SK-N-SH treated with all-trans-retinoic acid at 6 μM for 48 hours (cell line): ENCODE results near the gene SPACA9.

Experiments
- ATAC-seq: fragments of 200-7000 bp; cut with Tn5 transposase; 3 replicates; pipeline ENCODE4 v1.9.1; 2020; ENCODE audit warnings: mild to moderate bottlenecking, moderate library complexity
- ARNTL ChIP-seq: fragments of 450-650 bp; formaldehyde crosslinking; IDR thresholded peaks from 2 replicates; pipeline ENCODE4 v1.5.0; 2020; ENCODE audit warnings: low read depth, mild to moderate bottlenecking, moderate library complexity, borderline replicate concordance
- BACH2 ChIP-seq: fragments of 250-450 bp; sonication (Bioruptor Pico); IDR thresholded peaks from 2 replicates; pipeline ENCODE4 v1.9.0; 2021; ENCODE audit warnings: mild to moderate bottlenecking, borderline replicate concordance
- CREB5 ChIP-seq: fragments of 250-450 bp; sonication (Bioruptor Pico); IDR thresholded peaks from 2 replicates; pipeline ENCODE4 v1.5.1; 2020; ENCODE audit warnings: low read depth, mild to moderate bottlenecking, moderate library complexity
- CSDC2 ChIP-seq: fragments of 250-450 bp; sonication (Bioruptor Pico); IDR thresholded peaks from 2 replicates; pipeline ENCODE4 v1.5.0; 2020; ENCODE audit warnings: mild to moderate bottlenecking, moderate library complexity
- CSRNP3 ChIP-seq: fragments of 250-450 bp; sonication (Bioruptor Pico); IDR thresholded peaks from 2 replicates; pipeline ENCODE4 v1.5.1; 2021; ENCODE audit warnings: mild to moderate bottlenecking, moderate library complexity
- GLIS3 ChIP-seq: fragments of 250-450 bp; sonication (Bioruptor Pico); IDR thresholded peaks from 2 replicates; pipeline ENCODE4 v1.5.0; 2020; ENCODE audit warnings: mild to moderate bottlenecking, moderate library complexity
- ISL1 ChIP-seq: fragments of 250-450 bp; sonication (Bioruptor Pico); IDR thresholded peaks from 2 replicates; pipeline ENCODE4 v2.1.2; 2022; ENCODE audit warnings: mild to moderate bottlenecking, moderate library complexity
- OSR1 ChIP-seq: fragments of 250-450 bp; sonication (Bioruptor Pico); IDR thresholded peaks from 2 replicates; pipeline ENCODE4 v1.8.0; 2022; ENCODE audit warnings: moderate library complexity, mild to moderate bottlenecking, inconsistent platforms
- POU6F1 ChIP-seq: fragments of 250-450 bp; sonication (Bioruptor Pico); IDR thresholded peaks from 2 replicates; pipeline ENCODE4 v1.8.0; 2021; ENCODE audit warnings: low read depth, mild to moderate bottlenecking, moderate library complexity, borderline replicate concordance
- PPARA ChIP-seq: fragments of 250-450 bp; sonication (Bioruptor Pico); IDR thresholded peaks from 2 replicates; pipeline ENCODE4 v1.5.0; 2020; ENCODE audit warnings: mild to moderate bottlenecking, borderline replicate concordance
- RARB ChIP-seq: fragments of 250-450 bp; sonication (Bioruptor Pico); IDR thresholded peaks from 2 replicates; pipeline ENCODE4 v1.8.0; 2021; ENCODE audit warnings: mild to moderate bottlenecking, moderate library complexity
- TCF4 ChIP-seq: fragments of 250-450 bp; sonication (Bioruptor Pico); IDR thresholded peaks from 2 replicates; pipeline ENCODE4 v1.8.0; 2021; ENCODE audit warnings: mild to moderate bottlenecking, moderate library complexity, borderline replicate concordance
- TOX ChIP-seq: fragments of 250-450 bp; sonication (Bioruptor Pico); IDR thresholded peaks from 2 replicates; pipeline ENCODE4 v1.8.0; 2021; ENCODE audit warnings: mild to moderate bottlenecking, moderate library complexity, borderline replicate concordance
- ZC3H10 ChIP-seq: fragments of 250-450 bp; sonication (Bioruptor Pico); IDR thresholded peaks from 2 replicates; pipeline ENCODE4 v1.5.1; 2021; ENCODE audit warnings: mild to moderate bottlenecking, moderate library complexity
- ZFP3 ChIP-seq: fragments of 250-450 bp; sonication (Bioruptor Pico); IDR thresholded peaks from 2 replicates; pipeline ENCODE4 v1.5.0; 2020; ENCODE audit warnings: mild to moderate bottlenecking, moderate library complexity
- ZFP30 ChIP-seq: fragments of 450-650 bp; formaldehyde crosslinking; IDR thresholded peaks from 2 replicates; pipeline ENCODE4 v1.5.0; 2022; ENCODE audit warnings: mild to moderate bottlenecking, moderate library complexity
- ZNF565 ChIP-seq: fragments of 450-650 bp; formaldehyde crosslinking; conservative IDR thresholded peaks from 2 replicates; pipeline ENCODE4 v1.5.0; 2020; ENCODE audit warnings: low read depth, mild to moderate bottlenecking, moderate library complexity
- ZNF70 ChIP-seq: fragments of 450-650 bp; formaldehyde crosslinking; IDR thresholded peaks from 2 replicates; pipeline ENCODE4 v1.5.0; 2020; ENCODE audit warnings: mild to moderate bottlenecking, moderate library complexity
- ZNF8 ChIP-seq: fragments of 450-650 bp; formaldehyde crosslinking; IDR thresholded peaks from 2 replicates; pipeline ENCODE4 v1.5.0; 2020; ENCODE audit warnings: mild to moderate bottlenecking, moderate library complexity
- TF ChIP-seq, protein P1 (sequence below): fragments of 250-450 bp; sonication (Bioruptor Pico); IDR thresholded peaks from 2 replicates; pipeline ENCODE4 v1.8.0; 2020; ENCODE audit warnings: mild to moderate bottlenecking, moderate library complexity, borderline replicate concordance
- TF ChIP-seq, protein P2 (sequence below): fragments of 250-450 bp; sonication (Bioruptor Pico); IDR thresholded peaks from 2 replicates; pipeline ENCODE4 v1.5.0; 2020; ENCODE audit warnings: mild to moderate bottlenecking, moderate library complexity

The SPACA9 gene

DNA sequence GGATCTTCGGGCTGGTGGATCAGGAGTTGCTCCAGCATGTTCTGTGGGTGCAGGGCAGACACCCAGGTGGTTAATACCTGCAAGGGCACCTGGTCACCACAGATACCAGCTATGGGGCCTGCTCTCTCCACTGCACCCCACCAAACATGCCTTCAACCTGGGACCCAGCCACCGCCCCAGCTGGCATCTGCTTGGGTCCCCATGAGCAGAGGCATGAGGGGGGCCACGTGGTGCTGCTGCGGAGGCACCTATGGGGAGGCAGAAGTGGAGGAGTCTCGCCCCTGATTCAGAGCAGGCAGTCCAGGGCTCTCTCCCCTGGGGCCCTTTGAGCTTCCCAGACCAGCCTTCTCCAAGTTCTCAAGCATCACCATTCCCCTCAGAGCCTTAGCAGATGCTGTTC is 3.5 kb upstream of the SPACA9 start:
- TF ChIP-seq ISL1 (CRISPR knock-in tag) (no peak), RARB (CRISPR knock-in tag) (no peak), OSR1 (CRISPR knock-in tag) (no peak), PPARA (CRISPR knock-in tag) (no peak), GLIS3 (CRISPR knock-in tag) (no peak), CREB5 (CRISPR knock-in tag) (no peak), POU6F1 (CRISPR knock-in tag) (no peak), ZNF70 (CRISPR knock-in tag) (no peak), ZNF565 (CRISPR knock-in tag) (no peak), ZC3H10 (CRISPR knock-in tag) (no peak), ZFP3 (CRISPR knock-in tag) (no peak), TOX (CRISPR knock-in tag) (no peak), ARNTL (CRISPR knock-in tag) (no peak)
- TF ChIP-seq, protein P1, sequence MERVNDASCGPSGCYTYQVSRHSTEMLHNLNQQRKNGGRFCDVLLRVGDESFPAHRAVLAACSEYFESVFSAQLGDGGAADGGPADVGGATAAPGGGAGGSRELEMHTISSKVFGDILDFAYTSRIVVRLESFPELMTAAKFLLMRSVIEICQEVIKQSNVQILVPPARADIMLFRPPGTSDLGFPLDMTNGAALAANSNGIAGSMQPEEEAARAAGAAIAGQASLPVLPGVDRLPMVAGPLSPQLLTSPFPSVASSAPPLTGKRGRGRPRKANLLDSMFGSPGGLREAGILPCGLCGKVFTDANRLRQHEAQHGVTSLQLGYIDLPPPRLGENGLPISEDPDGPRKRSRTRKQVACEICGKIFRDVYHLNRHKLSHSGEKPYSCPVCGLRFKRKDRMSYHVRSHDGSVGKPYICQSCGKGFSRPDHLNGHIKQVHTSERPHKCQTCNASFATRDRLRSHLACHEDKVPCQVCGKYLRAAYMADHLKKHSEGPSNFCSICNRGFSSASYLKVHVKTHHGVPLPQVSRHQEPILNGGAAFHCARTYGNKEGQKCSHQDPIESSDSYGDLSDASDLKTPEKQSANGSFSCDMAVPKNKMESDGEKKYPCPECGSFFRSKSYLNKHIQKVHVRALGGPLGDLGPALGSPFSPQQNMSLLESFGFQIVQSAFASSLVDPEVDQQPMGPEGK (CRISPR knock-in tag), result no peak
- no peak for ATAC-seq

DNA sequence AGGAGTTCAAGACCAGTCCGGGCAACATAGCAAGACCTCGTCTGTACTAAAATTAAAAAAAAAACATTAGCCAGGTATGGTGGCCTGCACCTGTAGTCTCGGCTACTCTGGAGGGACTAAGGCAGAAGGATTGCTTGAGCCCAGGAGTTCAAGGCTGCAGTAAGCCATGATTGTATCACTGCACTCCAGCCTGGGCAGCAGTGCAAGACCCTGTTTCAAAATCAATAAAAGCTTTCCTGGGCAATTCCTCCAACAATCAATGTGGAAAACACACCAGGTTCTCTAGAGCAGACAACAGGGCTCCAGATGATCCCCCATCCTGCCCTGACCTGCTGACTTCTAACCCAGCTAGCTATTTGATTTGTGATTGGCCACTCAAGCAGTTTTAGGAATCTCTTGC is 1.8 kb upstream of the SPACA9 start:
- no peak for ATAC-seq
- TF ChIP-seq, protein P1 (CRISPR knock-in tag), result no peak
- TF ChIP-seq TCF4 (CRISPR knock-in tag) (no peak), BACH2 (CRISPR knock-in tag) (no peak), CSDC2 (CRISPR knock-in tag) (no peak), ARNTL (CRISPR knock-in tag) (no peak), CREB5 (CRISPR knock-in tag) (no peak), ZC3H10 (CRISPR knock-in tag) (no peak), TOX (CRISPR knock-in tag) (no peak), ZFP30 (CRISPR knock-in tag) (no peak), POU6F1 (CRISPR knock-in tag) (no peak), PPARA (CRISPR knock-in tag) (no peak), ZNF8 (no peak), ZFP3 (CRISPR knock-in tag) (no peak), CSRNP3 (CRISPR knock-in tag) (no peak), ISL1 (CRISPR knock-in tag) (no peak)
- TF ChIP-seq, protein P2, sequence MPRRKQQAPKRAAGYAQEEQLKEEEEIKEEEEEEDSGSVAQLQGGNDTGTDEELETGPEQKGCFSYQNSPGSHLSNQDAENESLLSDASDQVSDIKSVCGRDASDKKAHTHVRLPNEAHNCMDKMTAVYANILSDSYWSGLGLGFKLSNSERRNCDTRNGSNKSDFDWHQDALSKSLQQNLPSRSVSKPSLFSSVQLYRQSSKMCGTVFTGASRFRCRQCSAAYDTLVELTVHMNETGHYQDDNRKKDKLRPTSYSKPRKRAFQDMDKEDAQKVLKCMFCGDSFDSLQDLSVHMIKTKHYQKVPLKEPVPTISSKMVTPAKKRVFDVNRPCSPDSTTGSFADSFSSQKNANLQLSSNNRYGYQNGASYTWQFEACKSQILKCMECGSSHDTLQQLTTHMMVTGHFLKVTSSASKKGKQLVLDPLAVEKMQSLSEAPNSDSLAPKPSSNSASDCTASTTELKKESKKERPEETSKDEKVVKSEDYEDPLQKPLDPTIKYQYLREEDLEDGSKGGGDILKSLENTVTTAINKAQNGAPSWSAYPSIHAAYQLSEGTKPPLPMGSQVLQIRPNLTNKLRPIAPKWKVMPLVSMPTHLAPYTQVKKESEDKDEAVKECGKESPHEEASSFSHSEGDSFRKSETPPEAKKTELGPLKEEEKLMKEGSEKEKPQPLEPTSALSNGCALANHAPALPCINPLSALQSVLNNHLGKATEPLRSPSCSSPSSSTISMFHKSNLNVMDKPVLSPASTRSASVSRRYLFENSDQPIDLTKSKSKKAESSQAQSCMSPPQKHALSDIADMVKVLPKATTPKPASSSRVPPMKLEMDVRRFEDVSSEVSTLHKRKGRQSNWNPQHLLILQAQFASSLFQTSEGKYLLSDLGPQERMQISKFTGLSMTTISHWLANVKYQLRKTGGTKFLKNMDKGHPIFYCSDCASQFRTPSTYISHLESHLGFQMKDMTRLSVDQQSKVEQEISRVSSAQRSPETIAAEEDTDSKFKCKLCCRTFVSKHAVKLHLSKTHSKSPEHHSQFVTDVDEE (CRISPR knock-in tag), result no peak
